Loucy (cell line): ENCODE results near the gene PLN.

ENCODE experiments used
- EZH2phosphoT487 ChIP-seq: fragments of 200-600 bp; IDR thresholded peaks from 2 replicates; pipeline ENCODE4 v1.6.1; 2018; ENCODE audit warnings: antibody characterized with exemption, mild to moderate bottlenecking, moderate library complexity, borderline replicate concordance
- TF ChIP-seq, protein P1 (sequence below): fragments of 200-600 bp; sonication (generic); conservative IDR thresholded peaks from 2 replicates; pipeline ENCODE4 v1.5.1; 2014; ENCODE audit warnings: mild to moderate bottlenecking, antibody characterized with exemption, low read length

DNA sequence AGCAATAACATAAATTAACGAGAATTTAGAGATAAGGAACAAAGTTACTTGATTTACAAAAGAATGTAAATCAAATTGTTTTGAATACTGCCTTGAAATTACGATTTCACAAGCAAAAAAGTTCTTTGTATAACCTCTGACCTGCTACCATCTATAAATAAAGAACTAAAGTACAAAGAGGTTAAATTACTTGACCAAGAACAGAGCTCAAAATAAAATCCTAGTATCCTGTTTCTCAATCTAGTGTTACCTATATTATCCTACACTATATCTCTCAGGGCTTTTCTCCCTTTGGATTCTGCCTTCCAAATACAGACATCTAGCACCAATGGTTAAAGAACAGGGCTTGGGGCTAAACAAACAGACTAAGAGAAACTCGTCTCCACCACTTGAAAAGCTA, 43.8 kb downstream of the PLN start:
- TF ChIP-seq, protein P1, sequence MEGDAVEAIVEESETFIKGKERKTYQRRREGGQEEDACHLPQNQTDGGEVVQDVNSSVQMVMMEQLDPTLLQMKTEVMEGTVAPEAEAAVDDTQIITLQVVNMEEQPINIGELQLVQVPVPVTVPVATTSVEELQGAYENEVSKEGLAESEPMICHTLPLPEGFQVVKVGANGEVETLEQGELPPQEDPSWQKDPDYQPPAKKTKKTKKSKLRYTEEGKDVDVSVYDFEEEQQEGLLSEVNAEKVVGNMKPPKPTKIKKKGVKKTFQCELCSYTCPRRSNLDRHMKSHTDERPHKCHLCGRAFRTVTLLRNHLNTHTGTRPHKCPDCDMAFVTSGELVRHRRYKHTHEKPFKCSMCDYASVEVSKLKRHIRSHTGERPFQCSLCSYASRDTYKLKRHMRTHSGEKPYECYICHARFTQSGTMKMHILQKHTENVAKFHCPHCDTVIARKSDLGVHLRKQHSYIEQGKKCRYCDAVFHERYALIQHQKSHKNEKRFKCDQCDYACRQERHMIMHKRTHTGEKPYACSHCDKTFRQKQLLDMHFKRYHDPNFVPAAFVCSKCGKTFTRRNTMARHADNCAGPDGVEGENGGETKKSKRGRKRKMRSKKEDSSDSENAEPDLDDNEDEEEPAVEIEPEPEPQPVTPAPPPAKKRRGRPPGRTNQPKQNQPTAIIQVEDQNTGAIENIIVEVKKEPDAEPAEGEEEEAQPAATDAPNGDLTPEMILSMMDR: no peak
- no peak for TF ChIP-seq EZH2phosphoT487
